GM18519 (cell line): ENCODE results near the gene SLC11A1.

Source experiments
- ATAC-seq: cut with Tn5 transposase; IDR thresholded peaks from one replicate; pipeline ENCODE4 v1.9.1; 2021; ENCODE audit warnings: mild to moderate bottlenecking, moderate library complexity; ENCODE audit not compliant: unreplicated experiment, low FRiP score

SLC11A1 gene

DNA sequence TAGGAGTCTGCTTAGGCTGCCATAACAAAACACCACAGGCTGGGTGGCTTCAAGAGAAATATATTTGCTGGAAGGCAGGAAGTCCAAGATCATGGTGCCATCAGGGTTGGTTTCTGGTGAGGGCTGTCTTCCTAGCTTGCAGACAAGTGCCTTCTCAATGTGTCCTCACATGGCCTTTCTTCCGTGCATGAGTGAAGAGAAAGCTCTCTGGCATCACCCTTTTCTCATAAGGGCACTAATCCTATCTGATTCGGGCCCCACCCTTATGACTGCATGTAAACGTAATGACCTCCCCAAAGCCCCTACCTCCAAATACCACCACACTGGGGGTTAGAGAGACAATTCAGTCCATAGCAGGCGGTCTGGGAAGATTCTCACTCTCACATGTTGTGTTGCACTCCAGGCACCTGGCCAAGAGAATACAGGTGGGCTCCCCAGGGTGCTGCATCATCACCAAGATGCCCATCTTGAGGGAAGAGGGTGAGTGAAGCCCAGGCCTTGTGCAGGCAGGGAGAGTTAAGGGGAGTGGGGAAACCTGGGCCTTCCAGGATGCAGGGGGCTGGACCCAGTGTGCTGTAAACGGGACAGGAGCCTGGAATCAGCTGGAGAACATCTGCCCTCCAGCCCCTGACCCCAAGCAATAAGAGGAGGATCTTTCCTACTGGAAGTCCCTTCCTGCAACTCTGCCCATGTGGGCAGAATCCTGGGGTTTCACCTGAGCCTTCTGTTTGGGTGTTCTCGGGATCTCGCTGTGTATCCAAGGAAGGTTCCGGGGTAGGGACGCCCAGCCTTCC lies 15.3 kb upstream of the SLC11A1 start:
- ATAC-seq = no peak

- peak; percentile 69 for ATAC-seq
Measured at GRCh38 chr2:218367415-218368149, 14.5 kb upstream of the SLC11A1 start.

DNA sequence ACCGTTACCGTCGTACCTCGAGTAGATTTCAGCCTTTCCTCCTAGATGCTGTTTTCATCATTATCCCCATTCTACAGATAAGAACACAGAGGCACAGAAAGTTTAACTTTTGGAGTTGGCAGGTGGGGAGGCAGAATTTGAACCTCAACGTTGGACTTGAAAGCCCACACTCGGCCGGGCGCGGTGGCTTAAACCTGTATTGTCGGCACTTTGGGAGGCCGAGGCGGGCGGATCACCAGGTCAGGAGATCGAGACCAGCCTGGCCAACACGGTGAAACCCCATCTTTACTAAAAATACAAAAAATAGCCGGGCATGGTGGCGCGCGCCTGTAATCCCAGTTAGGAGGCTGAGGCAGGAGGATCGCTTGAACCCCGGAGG lies 13.9 kb upstream of the SLC11A1 start:
- no peak for ATAC-seq

- ATAC-seq = no peak
Measured at GRCh38 chr2:218368621-218369153, 13.4 kb upstream of the SLC11A1 start.

- ATAC-seq = no peak
Measured at GRCh38 chr2:218369330-218369729, 12.7 kb upstream of the SLC11A1 start.

DNA sequence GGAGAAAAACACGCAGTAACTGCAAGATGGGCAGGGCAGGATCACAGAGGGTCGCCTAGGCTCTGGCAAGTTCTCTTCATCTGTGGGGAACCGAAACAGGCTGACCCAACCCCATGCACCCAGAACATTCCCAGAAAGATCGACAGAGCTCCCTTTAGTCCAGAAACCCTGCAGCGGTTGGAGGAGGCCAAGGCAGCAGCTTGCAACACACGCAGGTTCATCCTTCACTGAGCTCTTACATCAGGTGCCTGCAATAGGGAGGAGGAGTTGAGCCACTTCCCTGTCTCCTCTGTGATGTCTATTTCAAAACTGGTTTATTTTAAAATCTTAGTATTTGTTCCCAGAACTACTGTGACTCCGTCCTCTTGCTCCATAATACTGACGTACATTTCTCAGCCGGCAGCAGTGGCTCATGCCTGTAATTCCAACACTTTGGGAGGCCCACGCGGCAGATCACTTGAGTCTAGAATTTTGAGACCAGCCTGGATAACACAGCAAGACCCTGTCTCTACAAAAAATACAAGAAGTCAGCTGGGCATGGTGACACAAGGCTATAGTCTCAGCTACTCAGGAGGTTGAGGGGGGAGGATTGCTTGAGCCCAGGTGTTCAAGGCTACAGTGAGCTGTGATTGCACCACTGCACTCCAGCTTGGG lies 11.5 kb upstream of the SLC11A1 start:
- ATAC-seq = no peak

GRCh38 chr2:218371983-218372350 lies 10.1 kb upstream of the SLC11A1 start:
- no peak for ATAC-seq

DNA sequence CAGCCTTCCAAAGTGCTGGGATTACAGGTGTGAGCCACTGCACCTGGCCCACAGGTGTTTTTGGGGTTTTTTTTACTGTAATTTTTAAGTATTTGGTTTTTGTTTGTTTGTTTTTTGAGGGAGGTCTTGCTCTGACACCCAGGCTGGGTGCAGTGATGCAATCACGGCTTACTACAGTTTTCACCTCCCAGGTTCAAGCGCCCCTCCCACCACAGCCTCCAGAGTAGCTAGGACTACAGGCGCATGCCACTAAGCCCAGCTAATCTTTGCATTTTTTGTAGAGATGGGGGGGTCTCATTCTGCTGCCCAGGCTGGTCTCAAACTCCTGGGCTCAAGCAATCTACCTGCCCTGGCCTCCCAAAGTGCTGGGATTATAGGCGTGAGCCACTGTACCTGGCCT lies 7.3 kb upstream of the SLC11A1 start:
- ATAC-seq = no peak

GRCh38 chr2:218375212-218375611 lies 6.9 kb upstream of the SLC11A1 start:
- no peak for ATAC-seq

DNA sequence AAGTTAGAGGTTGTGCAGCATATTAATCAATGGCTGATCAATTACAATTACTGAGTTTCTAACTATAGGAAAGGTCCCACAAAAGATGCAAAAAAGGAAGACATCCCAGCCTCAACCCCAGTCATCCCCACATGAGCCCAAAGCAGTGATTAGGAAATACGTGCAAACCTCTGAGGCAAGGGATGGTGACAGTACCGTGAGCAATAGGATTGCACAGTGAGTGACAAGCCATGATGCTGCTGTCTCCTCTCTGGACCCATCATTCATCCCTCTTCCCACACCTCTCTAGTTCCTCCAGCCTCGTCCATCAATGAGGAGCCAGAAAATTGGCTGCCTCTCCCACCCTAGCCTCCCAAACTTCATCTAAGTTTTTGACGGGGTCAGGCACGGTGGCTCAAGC lies 4.0 kb upstream of the SLC11A1 start:
- ATAC-seq = no peak

DNA sequence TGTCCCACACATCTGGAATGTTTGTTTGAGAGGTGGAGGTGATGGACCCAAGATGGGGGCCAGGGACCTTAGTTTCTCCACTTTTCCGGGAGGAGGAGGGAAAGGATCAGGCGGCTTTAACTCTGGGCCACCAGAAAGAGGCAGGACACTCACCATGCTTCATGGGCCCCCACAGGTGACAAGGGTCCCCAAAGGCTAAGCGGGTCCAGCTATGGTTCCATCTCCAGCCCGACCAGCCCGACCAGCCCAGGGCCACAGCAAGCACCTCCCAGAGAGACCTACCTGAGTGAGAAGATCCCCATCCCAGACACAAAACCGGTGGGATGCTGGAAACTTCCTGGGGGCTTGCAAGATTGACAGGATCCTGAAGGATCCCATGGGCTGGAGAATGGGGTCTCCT lies 712 bp downstream of the SLC11A1 start:
- ATAC-seq = no peak

DNA sequence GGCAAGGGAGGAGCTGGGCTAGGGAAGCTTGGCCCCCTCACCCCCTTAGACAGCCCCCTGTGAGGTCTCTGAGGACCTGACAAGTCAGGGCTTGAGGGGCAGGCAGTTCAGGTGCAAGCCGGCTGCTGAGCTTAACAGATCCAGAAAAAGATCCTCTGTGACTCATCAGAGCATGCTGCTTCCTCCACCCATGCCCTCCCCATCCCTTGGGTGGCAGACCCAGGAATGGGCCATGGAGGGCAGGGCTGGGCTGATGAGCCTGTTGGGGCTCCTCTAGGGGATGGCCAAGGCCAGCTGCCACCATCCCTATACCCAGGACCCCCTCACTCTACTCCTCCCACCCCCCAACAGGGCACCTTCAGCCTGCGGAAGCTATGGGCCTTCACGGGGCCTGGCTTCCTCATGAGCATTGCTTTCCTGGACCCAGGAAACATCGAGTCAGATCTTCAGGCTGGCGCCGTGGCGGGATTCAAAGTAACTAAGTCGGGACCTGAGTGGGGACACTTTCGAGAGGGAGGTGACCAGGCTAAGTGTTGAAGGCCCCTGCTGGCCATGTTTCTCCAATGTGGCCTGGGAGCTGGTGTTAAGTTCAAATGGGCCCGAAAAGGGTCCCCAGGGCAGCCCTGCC lies 1.9 kb downstream of the SLC11A1 start:
- ATAC-seq = no peak

DNA sequence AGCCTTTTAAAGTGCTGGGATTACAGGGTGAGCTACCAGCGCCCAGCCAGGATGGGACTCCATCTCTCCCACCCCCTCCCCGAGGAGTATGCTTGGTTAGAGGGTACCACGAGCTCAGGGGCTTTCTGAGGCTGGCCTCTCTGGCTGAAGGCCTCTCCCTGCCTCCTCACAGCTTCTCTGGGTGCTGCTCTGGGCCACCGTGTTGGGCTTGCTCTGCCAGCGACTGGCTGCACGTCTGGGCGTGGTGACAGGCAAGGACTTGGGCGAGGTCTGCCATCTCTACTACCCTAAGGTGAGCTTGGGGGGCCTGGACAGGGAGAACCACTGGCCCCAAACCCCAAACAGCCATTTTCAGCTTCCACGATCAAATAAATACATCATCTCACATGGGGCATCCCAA lies 2.9 kb downstream of the SLC11A1 start:
- ATAC-seq = no peak

- ATAC-seq = no peak
Measured at GRCh38 chr2:218386505-218387368, 4.7 kb downstream of the SLC11A1 start.

- ATAC-seq = no peak
Measured at GRCh38 chr2:218387369-218388194, 5.5 kb downstream of the SLC11A1 start.

DNA sequence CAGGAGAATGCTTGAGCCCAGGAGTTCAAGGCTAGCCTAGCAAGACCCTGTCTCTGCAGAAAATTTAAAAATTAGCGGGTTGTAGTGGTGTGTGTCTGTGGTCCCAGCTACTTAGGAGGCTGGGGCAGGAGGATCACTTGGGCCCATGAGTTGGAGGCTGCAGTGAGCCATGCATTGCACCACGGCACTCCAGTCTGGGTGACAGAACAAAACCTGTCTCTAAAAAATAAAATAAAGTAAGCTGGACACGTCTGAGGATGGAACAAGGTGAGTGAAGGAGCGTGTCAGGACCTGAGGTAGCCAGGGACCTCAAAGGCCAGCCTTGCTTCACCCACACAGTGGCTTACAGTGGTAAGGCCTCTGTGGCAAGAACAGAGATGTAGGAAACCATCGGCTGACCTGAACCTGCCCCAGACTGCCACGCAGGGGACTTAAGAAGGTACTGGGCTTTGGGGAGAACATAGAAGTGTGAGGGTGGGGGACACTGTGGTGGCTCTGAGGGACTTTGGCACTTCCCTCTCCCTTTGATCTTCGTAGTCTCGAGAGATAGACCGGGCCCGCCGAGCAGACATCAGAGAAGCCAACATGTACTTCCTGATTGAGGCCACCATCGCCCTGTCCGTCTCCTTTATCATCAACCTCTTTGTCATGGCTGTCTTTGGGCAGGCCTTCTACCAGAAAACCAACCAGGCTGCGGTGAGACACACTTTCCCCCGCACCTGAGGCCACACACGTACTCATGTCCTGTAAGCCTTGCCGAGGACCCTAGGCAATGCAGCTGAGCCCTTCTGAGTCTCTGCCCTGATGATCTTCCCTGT lies 7.5 kb downstream of the SLC11A1 start:
- no peak for ATAC-seq

DNA sequence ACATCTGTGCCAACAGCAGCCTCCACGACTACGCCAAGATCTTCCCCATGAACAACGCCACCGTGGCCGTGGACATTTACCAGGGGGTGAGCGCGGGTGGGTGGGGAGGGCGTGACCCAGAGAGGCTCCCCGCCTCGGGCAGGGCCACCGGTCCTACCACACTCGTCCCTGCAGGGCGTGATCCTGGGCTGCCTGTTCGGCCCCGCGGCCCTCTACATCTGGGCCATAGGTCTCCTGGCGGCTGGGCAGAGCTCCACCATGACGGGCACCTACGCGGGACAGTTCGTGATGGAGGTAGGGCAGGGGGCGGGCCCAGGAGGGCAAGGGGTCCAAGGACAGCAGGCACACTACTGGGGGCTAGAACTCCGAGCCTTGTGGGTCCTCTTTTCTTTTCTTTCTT lies 9.1 kb downstream of the SLC11A1 start:
- ATAC-seq = no peak

DNA sequence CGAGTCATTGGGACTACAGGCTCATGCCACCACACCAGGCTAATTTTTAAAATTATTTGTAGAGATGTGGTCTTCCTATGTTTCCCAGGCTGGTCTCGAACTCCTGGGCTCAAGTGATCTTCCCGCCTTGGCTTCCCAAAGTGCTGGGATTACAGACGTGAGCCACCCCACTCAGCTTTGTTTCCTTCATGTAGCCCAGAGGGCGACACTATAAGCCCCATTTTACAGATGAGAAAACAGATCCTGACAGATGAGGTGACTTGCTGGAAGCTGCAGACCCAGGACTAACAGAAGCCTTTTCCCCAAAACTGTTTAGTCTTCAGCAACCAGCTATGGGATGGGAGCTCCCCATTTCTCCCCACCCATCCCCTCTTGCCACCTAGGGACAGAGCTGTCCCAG lies 10.4 kb downstream of the SLC11A1 start:
- ATAC-seq = no peak
